SK-N-SH treated with all-trans-retinoic acid at 6 μM for 48 hours (cell line): Measurements from ENCODE around the gene HASPIN.

Experiments used
- ATAC-seq: fragments of 200-7000 bp; cut with Tn5 transposase; 3 replicates; pipeline ENCODE4 v1.9.1; 2020; ENCODE audit warnings: mild to moderate bottlenecking, moderate library complexity
- ARNTL ChIP-seq: fragments of 450-650 bp; formaldehyde crosslinking; IDR thresholded peaks from 2 replicates; pipeline ENCODE4 v1.5.0; 2020; ENCODE audit warnings: low read depth, mild to moderate bottlenecking, moderate library complexity, borderline replicate concordance
- BACH2 ChIP-seq: fragments of 250-450 bp; sonication (Bioruptor Pico); IDR thresholded peaks from 2 replicates; pipeline ENCODE4 v1.9.0; 2021; ENCODE audit warnings: mild to moderate bottlenecking, borderline replicate concordance
- CREB5 ChIP-seq: fragments of 250-450 bp; sonication (Bioruptor Pico); IDR thresholded peaks from 2 replicates; pipeline ENCODE4 v1.5.1; 2020; ENCODE audit warnings: low read depth, mild to moderate bottlenecking, moderate library complexity
- CSDC2 ChIP-seq: fragments of 250-450 bp; sonication (Bioruptor Pico); IDR thresholded peaks from 2 replicates; pipeline ENCODE4 v1.5.0; 2020; ENCODE audit warnings: mild to moderate bottlenecking, moderate library complexity
- CSRNP3 ChIP-seq: fragments of 250-450 bp; sonication (Bioruptor Pico); IDR thresholded peaks from 2 replicates; pipeline ENCODE4 v1.5.1; 2021; ENCODE audit warnings: mild to moderate bottlenecking, moderate library complexity
- ESRRG ChIP-seq: fragments of 250-450 bp; sonication (Bioruptor Pico); IDR thresholded peaks from 2 replicates; pipeline ENCODE4 v1.6.1; 2021; ENCODE audit warnings: mild to moderate bottlenecking
- GLIS3 ChIP-seq: fragments of 250-450 bp; sonication (Bioruptor Pico); IDR thresholded peaks from 2 replicates; pipeline ENCODE4 v1.5.0; 2020; ENCODE audit warnings: mild to moderate bottlenecking, moderate library complexity
- ISL1 ChIP-seq: fragments of 250-450 bp; sonication (Bioruptor Pico); IDR thresholded peaks from 2 replicates; pipeline ENCODE4 v2.1.2; 2022; ENCODE audit warnings: mild to moderate bottlenecking, moderate library complexity
- OSR1 ChIP-seq: fragments of 250-450 bp; sonication (Bioruptor Pico); IDR thresholded peaks from 2 replicates; pipeline ENCODE4 v1.8.0; 2022; ENCODE audit warnings: moderate library complexity, mild to moderate bottlenecking, inconsistent platforms
- PATZ1 ChIP-seq: fragments of 250-450 bp; sonication (Bioruptor Pico); IDR thresholded peaks from 2 replicates; pipeline ENCODE4 v1.8.0; 2020; ENCODE audit warnings: mild to moderate bottlenecking, moderate library complexity, borderline replicate concordance
- POU6F1 ChIP-seq: fragments of 250-450 bp; sonication (Bioruptor Pico); IDR thresholded peaks from 2 replicates; pipeline ENCODE4 v1.8.0; 2021; ENCODE audit warnings: low read depth, mild to moderate bottlenecking, moderate library complexity, borderline replicate concordance
- PPARA ChIP-seq: fragments of 250-450 bp; sonication (Bioruptor Pico); IDR thresholded peaks from 2 replicates; pipeline ENCODE4 v1.5.0; 2020; ENCODE audit warnings: mild to moderate bottlenecking, borderline replicate concordance
- RARB ChIP-seq: fragments of 250-450 bp; sonication (Bioruptor Pico); IDR thresholded peaks from 2 replicates; pipeline ENCODE4 v1.8.0; 2021; ENCODE audit warnings: mild to moderate bottlenecking, moderate library complexity
- SNAI2 ChIP-seq: fragments of 250-450 bp; sonication (Bioruptor Pico); IDR thresholded peaks from 2 replicates; pipeline ENCODE4 v1.5.0; 2020; ENCODE audit warnings: mild to moderate bottlenecking, moderate library complexity
- TCF4 ChIP-seq: fragments of 250-450 bp; sonication (Bioruptor Pico); IDR thresholded peaks from 2 replicates; pipeline ENCODE4 v1.8.0; 2021; ENCODE audit warnings: mild to moderate bottlenecking, moderate library complexity, borderline replicate concordance
- TOX ChIP-seq: fragments of 250-450 bp; sonication (Bioruptor Pico); IDR thresholded peaks from 2 replicates; pipeline ENCODE4 v1.8.0; 2021; ENCODE audit warnings: mild to moderate bottlenecking, moderate library complexity, borderline replicate concordance
- TSHZ2 ChIP-seq: fragments of 250-450 bp; sonication (Bioruptor Pico); IDR thresholded peaks from 2 replicates; pipeline ENCODE4 v1.5.0; 2020; ENCODE audit warnings: mild to moderate bottlenecking, moderate library complexity
- ZC3H10 ChIP-seq: fragments of 250-450 bp; sonication (Bioruptor Pico); IDR thresholded peaks from 2 replicates; pipeline ENCODE4 v1.5.1; 2021; ENCODE audit warnings: mild to moderate bottlenecking, moderate library complexity
- ZFP3 ChIP-seq: fragments of 250-450 bp; sonication (Bioruptor Pico); IDR thresholded peaks from 2 replicates; pipeline ENCODE4 v1.5.0; 2020; ENCODE audit warnings: mild to moderate bottlenecking, moderate library complexity
- ZFP30 ChIP-seq: fragments of 450-650 bp; formaldehyde crosslinking; IDR thresholded peaks from 2 replicates; pipeline ENCODE4 v1.5.0; 2022; ENCODE audit warnings: mild to moderate bottlenecking, moderate library complexity
- ZNF565 ChIP-seq: fragments of 450-650 bp; formaldehyde crosslinking; conservative IDR thresholded peaks from 2 replicates; pipeline ENCODE4 v1.5.0; 2020; ENCODE audit warnings: low read depth, mild to moderate bottlenecking, moderate library complexity
- ZNF70 ChIP-seq: fragments of 450-650 bp; formaldehyde crosslinking; IDR thresholded peaks from 2 replicates; pipeline ENCODE4 v1.5.0; 2020; ENCODE audit warnings: mild to moderate bottlenecking, moderate library complexity
- ZNF8 ChIP-seq: fragments of 450-650 bp; formaldehyde crosslinking; IDR thresholded peaks from 2 replicates; pipeline ENCODE4 v1.5.0; 2020; ENCODE audit warnings: mild to moderate bottlenecking, moderate library complexity

Gene HASPIN

GRCh38 chr17:3710951-3711383 is 12.7 kb upstream of the HASPIN start (continued):
- TF ChIP-seq POU6F1 (CRISPR knock-in tag), result no peak
- no peak for TF ChIP-seq GLIS3 (CRISPR knock-in tag)
- TF ChIP-seq ZNF8 (CRISPR knock-in tag), result no peak
- TF ChIP-seq BACH2 (CRISPR knock-in tag), result no peak
- TF ChIP-seq ZC3H10 (CRISPR knock-in tag), result no peak

GRCh38 chr17:3712811-3713463 is 10.8 kb upstream of the HASPIN start:
- no peak for TF ChIP-seq ZFP30 (CRISPR knock-in tag)
- no peak for TF ChIP-seq CREB5 (CRISPR knock-in tag)
- no peak for TF ChIP-seq ESRRG (CRISPR knock-in tag)
- no peak for TF ChIP-seq TOX (CRISPR knock-in tag)
- TF ChIP-seq ZNF565 (CRISPR knock-in tag), result no peak
- no peak for TF ChIP-seq CSRNP3 (CRISPR knock-in tag)
- no peak for TF ChIP-seq ARNTL (CRISPR knock-in tag)
- TF ChIP-seq OSR1, result no peak
- TF ChIP-seq ZNF8 (CRISPR knock-in tag), result no peak
- TF ChIP-seq RARB, result no peak
- no peak for ATAC-seq

GRCh38 chr17:3715296-3715695 is 8.4 kb upstream of the HASPIN start:
- no peak for TF ChIP-seq CSDC2 (CRISPR knock-in tag)
- no peak for TF ChIP-seq TCF4
- no peak for TF ChIP-seq ZNF8 (CRISPR knock-in tag)
- TF ChIP-seq ZFP30 (CRISPR knock-in tag), result no peak
- no peak for TF ChIP-seq GLIS3 (CRISPR knock-in tag)
- no peak for ATAC-seq

GRCh38 chr17:3718201-3718600 is 5.5 kb upstream of the HASPIN start:
- TF ChIP-seq TSHZ2 (CRISPR knock-in tag), result no peak
- no peak for TF ChIP-seq ZNF8 (CRISPR knock-in tag)
- TF ChIP-seq ZFP30 (CRISPR knock-in tag), result no peak
- TF ChIP-seq SNAI2, result no peak
- TF ChIP-seq CREB5 (CRISPR knock-in tag), result no peak
- TF ChIP-seq ZFP3 (CRISPR knock-in tag), result no peak
- no peak for TF ChIP-seq TOX (CRISPR knock-in tag)
- TF ChIP-seq POU6F1 (CRISPR knock-in tag), result no peak
- TF ChIP-seq BACH2 (CRISPR knock-in tag), result no peak
- no peak for TF ChIP-seq ISL1 (CRISPR knock-in tag)
- no peak for TF ChIP-seq ZNF565 (CRISPR knock-in tag)
- no peak for TF ChIP-seq ZNF70
- no peak for TF ChIP-seq ZC3H10 (CRISPR knock-in tag)
- no peak for TF ChIP-seq TCF4
- no peak for TF ChIP-seq RARB
- no peak for TF ChIP-seq ESRRG (CRISPR knock-in tag)
- TF ChIP-seq ARNTL (CRISPR knock-in tag), result no peak
- no peak for TF ChIP-seq OSR1
- TF ChIP-seq PPARA, result no peak
- no peak for TF ChIP-seq PATZ1 (CRISPR knock-in tag)
- ATAC-seq, result no peak
